Panc1 (cell line): ENCODE data around the gene CHD6. TPM values are rescaled to one million over a fixed set of nuclear protein-coding genes. Genes with fewer than 3 reads are reported as not detected.

Source experiments
- ATAC-seq: fragments of 200-7000 bp; cut with Tn5 transposase; 2 replicates; pipeline ENCODE4 v1.9.1; 2020; ENCODE audit warnings: mild to moderate bottlenecking, moderate library complexity
- BruUV-seq: library from RNA; stranded (reverse); fragments of 400-500 nt; replicated peaks from 2 replicates; lab custom pipeline; 2021; lab: Mats Ljungman, UMichigan
- CTCF ChIA-PET: fragments of 300-600 bp; sonication (Branson Sonifier 250); formaldehyde crosslinking; loops from one replicate; lab custom pipeline; 2022; ENCODE audit warnings: antibody characterized with exemption; lab: Charles Lee
- POLR2A ChIA-PET: fragments of 300-600 bp; sonication (Branson Sonifier 250); formaldehyde crosslinking; loops from one replicate; lab custom pipeline; 2022; ENCODE audit warnings: antibody characterized with exemption; lab: Charles Lee
- DNase-seq: peaks from one replicate; pipeline ENCODE4 v3.0.0-alpha.2; 2010; ENCODE audit warnings: low read depth, low spot score
- H3K27ac ChIP-seq: 2 replicates; pipeline ENCODE4 v1.5.1; 2011; ENCODE audit warnings: mild to moderate bottlenecking, low read length, inconsistent platforms
- H3K27me3 ChIP-seq: fragments of 200-500 bp; sonication (Bioruptor generic); 2 replicates; pipeline ENCODE4 v1.6.0; 2014; ENCODE audit warnings: low read length, inconsistent platforms; ENCODE audit not compliant: control insufficient read depth, insufficient read depth
- H3K36me3 ChIP-seq: fragments of 200-500 bp; sonication (Bioruptor generic); 2 replicates; pipeline ENCODE4 v1.5.1; 2014; ENCODE audit warnings: inconsistent platforms, mild to moderate bottlenecking, low read length, moderate library complexity; ENCODE audit not compliant: control insufficient read depth, insufficient read depth
- H3K4me1 ChIP-seq: 2 replicates; pipeline ENCODE4 v1.5.1; 2011; ENCODE audit warnings: inconsistent platforms, mild to moderate bottlenecking, low read length, moderate library complexity; ENCODE audit not compliant: control insufficient read depth, insufficient read depth
- H3K4me3 ChIP-seq, 2 experiments: 2 replicates each; pipeline ENCODE4 v1.5.1; 2011 to 2012; ENCODE audit warnings: low read depth in 2 of 2, low read length in 2 of 2, mild to moderate bottlenecking in 2 of 2, inconsistent platforms in 1 of 2, moderate library complexity in 1 of 2
- H3K9me3 ChIP-seq: fragments of 200-500 bp; sonication (Bioruptor generic); 2 replicates; pipeline ENCODE4 v1.5.1; 2014; ENCODE audit warnings: low read depth, mild to moderate bottlenecking, inconsistent platforms, low read length, moderate library complexity; ENCODE audit not compliant: control insufficient read depth, insufficient read depth
- POLR2AphosphoS5 ChIP-seq: IDR thresholded peaks from 2 replicates; pipeline ENCODE4 v1.6.1; 2012; ENCODE audit warnings: mild to moderate bottlenecking, low read depth, low read length, moderate library complexity
- REST ChIP-seq, 2 experiments: IDR thresholded peaks; 2 replicates each; pipeline ENCODE4 v1.6.1; 2011 to 2012; ENCODE audit warnings: low read depth in 2 of 2, control low read depth in 1 of 2, low read length in 1 of 2, mild to moderate bottlenecking in 1 of 2, moderate library complexity in 1 of 2; ENCODE audit not compliant: insufficient read depth in 1 of 2
- SIN3A ChIP-seq: IDR thresholded peaks from 2 replicates; pipeline ENCODE4 v1.6.1; 2012; ENCODE audit warnings: low read depth, mild to moderate bottlenecking, low read length, moderate library complexity, borderline replicate concordance; ENCODE audit not compliant: insufficient read depth
- TCF7L2 ChIP-seq: IDR thresholded peaks from 2 replicates; pipeline ENCODE4 v1.6.1; 2011; ENCODE audit warnings: mild to moderate bottlenecking, low read depth, low read length, inconsistent platforms
- in situ Hi-C: cut with HindIII; loops from 2 replicates; pipeline ENCODE4 v1.10.0; 2016; ENCODE audit warnings: low sequenced_read_pairs, low pct_unique_long_range_greater_than_20kb
- intact Hi-C: fragments of 100-400 bp; cut with micrococcal nuclease; formaldehyde crosslinking; loops from one replicate; pipeline ENCODE4 v1.10.0; 2022; ENCODE audit not compliant: unreplicated experiment
- total RNA-seq: library from RNA; stranded (reverse); gene quantifications from one replicate; pipeline ENCODE4 v1.2.1, GENCODE V29; 2021; ENCODE audit not compliant: unreplicated experiment
- TF ChIP-seq, protein P1 (sequence below): fragments of 450-650 bp; IDR thresholded peaks from 2 replicates; pipeline ENCODE4 v1.5.1; 2017; ENCODE audit warnings: mild to moderate bottlenecking

The CHD6 gene
- total RNA-seq, 1 experiment from 2014 or later = 21.3 TPM

GRCh38 chr20:41507436-41507835 lies 110.7 kb downstream of the CHD6 start:
- Histone ChIP-seq H3K27ac (no peak overlapping the region), H3K9me3 (no peaks in the 10 kb centered on the region), H3K27me3 (no peaks in the 10 kb centered on the region), H3K4me3 (no peak overlapping the region), H3K36me3 (no peaks in the 10 kb centered on the region), H3K4me1 (no peaks in the 10 kb centered on the region)
- POLR2A ChIA-PET = no interaction called here
- in situ Hi-C loops (no loop called here), intact Hi-C loops (no loop called here)
- no peak for DNase-seq
- no peak for ATAC-seq
- CTCF ChIA-PET = no interaction called here
- no TSS peak for BruUV-seq
- TF ChIP-seq POLR2AphosphoS5 = no peak

- TF ChIP-seq REST (IDR thresholded peaks at IDR 0.05; ENCODE audit: insufficient read depth in 1 of 2, low read depth in 2 of 2, low read length in 1 of 2) = no peak
- TF ChIP-seq POLR2AphosphoS5 = no peak
- TF ChIP-seq SIN3A = no peak
- no peak for TF ChIP-seq TCF7L2
- TF ChIP-seq, protein P1, sequence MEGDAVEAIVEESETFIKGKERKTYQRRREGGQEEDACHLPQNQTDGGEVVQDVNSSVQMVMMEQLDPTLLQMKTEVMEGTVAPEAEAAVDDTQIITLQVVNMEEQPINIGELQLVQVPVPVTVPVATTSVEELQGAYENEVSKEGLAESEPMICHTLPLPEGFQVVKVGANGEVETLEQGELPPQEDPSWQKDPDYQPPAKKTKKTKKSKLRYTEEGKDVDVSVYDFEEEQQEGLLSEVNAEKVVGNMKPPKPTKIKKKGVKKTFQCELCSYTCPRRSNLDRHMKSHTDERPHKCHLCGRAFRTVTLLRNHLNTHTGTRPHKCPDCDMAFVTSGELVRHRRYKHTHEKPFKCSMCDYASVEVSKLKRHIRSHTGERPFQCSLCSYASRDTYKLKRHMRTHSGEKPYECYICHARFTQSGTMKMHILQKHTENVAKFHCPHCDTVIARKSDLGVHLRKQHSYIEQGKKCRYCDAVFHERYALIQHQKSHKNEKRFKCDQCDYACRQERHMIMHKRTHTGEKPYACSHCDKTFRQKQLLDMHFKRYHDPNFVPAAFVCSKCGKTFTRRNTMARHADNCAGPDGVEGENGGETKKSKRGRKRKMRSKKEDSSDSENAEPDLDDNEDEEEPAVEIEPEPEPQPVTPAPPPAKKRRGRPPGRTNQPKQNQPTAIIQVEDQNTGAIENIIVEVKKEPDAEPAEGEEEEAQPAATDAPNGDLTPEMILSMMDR = no peak
- in situ Hi-C loops (no loop called here), intact Hi-C loops (no loop called here)
- Histone ChIP-seq H3K4me3 (no peak overlapping the region), H3K36me3 (no peaks in the 10 kb centered on the region), H3K9me3 (no peaks in the 10 kb centered on the region), H3K27me3 (no peaks in the 10 kb centered on the region), H3K27ac (no peak overlapping the region), H3K4me1 (no peaks in the 10 kb centered on the region)
- ChIA-PET CTCF (no interaction called here), POLR2A (no interaction called here)
- TSS peak; percentile 22 for BruUV-seq
- DNase-seq = no peak
- ATAC-seq = no peak
Measured at GRCh38 chr20:41506192-41506915, 111.8 kb downstream of the CHD6 start.

DNA sequence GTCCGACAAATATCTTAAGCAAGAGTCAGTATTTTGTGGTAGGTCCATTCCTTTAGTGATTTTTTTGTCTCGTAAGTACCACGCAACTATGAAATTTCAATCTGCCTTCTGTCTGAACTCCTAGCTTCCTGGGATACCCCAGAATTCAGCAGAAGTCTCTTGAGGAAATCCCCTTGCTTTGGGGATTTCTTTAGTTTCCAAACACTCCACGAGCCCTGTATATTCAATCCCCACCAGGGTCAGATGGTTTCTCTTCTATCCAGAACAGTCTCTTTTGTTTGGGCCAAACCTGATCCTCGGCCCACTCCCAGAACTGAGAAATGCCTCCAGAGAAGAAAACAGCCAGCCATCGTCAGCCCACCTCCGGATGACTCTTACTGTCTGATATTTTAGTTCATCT lies 113.0 kb downstream of the CHD6 start:
- POLR2A ChIA-PET = no interaction called here
- ATAC-seq (no peak), DNase-seq (no peak)
- in situ Hi-C loops = no loop called here
- Histone ChIP-seq H3K36me3 (no peaks in the 10 kb centered on the region), H3K27me3 (no peaks in the 10 kb centered on the region), H3K27ac (no peak overlapping the region), H3K4me3 (no peak overlapping the region), H3K9me3 (no peaks in the 10 kb centered on the region), H3K4me1 (no peaks in the 10 kb centered on the region)
- CTCF ChIA-PET = no interaction called here
- BruUV-seq = no TSS peak
- TF ChIP-seq POLR2AphosphoS5 (no peak), TCF7L2 (no peak), REST (IDR thresholded peaks at IDR 0.05; ENCODE audit: insufficient read depth in 1 of 2, low read depth in 2 of 2, low read length in 1 of 2) (no peak), SIN3A (no peak)
- TF ChIP-seq, protein P1 = no peak
- intact Hi-C loops = no loop called here
